ENCODE data around the gene HNF1B. TPM values are rescaled to one million over a fixed set of nuclear protein-coding genes. Genes with fewer than 3 reads are reported as not detected.

HNF1B gene
- total RNA-seq, 4 donors from 2014 or later, result 16.5 to 39.9 (median 32.2) TPM

DNA sequence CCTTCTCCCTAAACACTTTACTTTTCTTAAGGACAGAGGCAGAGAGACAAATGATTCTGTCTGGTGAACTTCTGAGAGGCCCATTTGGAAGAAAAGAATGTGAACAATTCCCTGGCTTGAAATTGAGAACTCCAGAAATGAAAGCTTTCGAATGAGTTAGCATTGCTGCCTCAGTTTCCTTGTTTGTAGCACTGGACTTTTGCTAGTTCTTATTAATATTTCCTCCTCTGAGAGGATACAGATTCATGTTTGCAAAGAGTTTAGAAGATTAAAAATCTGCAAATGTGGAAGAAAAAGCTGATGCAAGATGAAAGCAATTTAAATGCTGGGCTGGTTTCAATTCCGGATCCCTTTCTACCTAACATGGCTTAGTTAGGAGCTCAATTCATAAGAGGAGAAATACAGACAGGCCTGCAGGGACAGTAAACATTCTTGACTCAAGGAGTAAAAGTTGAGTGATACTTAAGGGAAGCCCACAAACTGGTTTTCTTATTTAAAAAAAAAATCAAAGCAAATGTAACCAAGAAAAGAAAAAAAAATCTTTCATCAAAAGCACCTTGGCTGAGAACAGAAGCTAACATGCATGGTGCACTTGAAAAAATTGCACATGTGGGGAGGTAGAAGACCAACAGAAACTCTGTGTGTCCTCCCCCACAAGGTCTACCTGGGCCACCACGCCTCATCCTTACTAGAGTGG is 27.1 kb downstream of the HNF1B start:
- TF ChIP-seq, protein P1, sequence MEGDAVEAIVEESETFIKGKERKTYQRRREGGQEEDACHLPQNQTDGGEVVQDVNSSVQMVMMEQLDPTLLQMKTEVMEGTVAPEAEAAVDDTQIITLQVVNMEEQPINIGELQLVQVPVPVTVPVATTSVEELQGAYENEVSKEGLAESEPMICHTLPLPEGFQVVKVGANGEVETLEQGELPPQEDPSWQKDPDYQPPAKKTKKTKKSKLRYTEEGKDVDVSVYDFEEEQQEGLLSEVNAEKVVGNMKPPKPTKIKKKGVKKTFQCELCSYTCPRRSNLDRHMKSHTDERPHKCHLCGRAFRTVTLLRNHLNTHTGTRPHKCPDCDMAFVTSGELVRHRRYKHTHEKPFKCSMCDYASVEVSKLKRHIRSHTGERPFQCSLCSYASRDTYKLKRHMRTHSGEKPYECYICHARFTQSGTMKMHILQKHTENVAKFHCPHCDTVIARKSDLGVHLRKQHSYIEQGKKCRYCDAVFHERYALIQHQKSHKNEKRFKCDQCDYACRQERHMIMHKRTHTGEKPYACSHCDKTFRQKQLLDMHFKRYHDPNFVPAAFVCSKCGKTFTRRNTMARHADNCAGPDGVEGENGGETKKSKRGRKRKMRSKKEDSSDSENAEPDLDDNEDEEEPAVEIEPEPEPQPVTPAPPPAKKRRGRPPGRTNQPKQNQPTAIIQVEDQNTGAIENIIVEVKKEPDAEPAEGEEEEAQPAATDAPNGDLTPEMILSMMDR (IDR thresholded peaks at IDR 0.05), result no peak
- TF ChIP-seq POLR2A (IDR thresholded peaks at IDR 0.05), result no peak
- H3K4me1 ChIP-seq, result peaks cover 0 to 40% (median 0%) of the 10 kb centered on the region in 4 donors
- no peaks in the 10 kb centered on the region for H3K9me3 ChIP-seq
- H3K27me3 ChIP-seq, result no peaks in the 10 kb centered on the region
- DNase-seq, result no peak
- H3K27ac ChIP-seq, result peak overlapping the region in 1 of 4 donors; percentile 36
- no peak overlapping the region for H3K4me3 ChIP-seq
- no peaks in the 10 kb centered on the region for H3K36me3 ChIP-seq

DNA sequence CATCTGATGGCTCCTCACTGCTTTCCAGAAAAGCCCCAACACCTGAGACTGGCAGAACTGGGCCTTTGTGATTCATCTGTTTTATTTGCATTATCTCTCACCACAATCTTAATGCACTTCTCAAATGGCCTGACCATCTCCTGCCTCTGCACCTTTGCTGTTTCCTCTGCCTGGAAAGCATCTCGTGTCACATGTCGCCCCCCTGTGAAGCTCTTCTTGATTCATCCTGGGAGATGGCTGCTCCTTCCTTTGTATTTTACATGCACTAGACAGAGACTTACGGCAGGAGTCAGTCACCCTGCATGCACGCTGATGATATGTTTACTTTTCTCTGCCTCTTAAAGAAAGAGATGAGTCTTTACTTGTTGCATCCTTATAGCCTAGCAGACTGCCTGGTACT is 30.0 kb downstream of the HNF1B start:
- H3K27ac ChIP-seq, result no peak overlapping the region
- H3K4me3 ChIP-seq, result no peak overlapping the region
- TF ChIP-seq POLR2A (IDR thresholded peaks at IDR 0.05), result no peak
- TF ChIP-seq, protein P1 (IDR thresholded peaks at IDR 0.05), result no peak
- peaks cover 0 to 34% (median 0%) of the 10 kb centered on the region in 4 donors for H3K4me1 ChIP-seq
- H3K27me3 ChIP-seq, result no peaks in the 10 kb centered on the region
- DNase-seq, result no peak
- no peaks in the 10 kb centered on the region for H3K9me3 ChIP-seq
- H3K36me3 ChIP-seq, result no peaks in the 10 kb centered on the region

DNA sequence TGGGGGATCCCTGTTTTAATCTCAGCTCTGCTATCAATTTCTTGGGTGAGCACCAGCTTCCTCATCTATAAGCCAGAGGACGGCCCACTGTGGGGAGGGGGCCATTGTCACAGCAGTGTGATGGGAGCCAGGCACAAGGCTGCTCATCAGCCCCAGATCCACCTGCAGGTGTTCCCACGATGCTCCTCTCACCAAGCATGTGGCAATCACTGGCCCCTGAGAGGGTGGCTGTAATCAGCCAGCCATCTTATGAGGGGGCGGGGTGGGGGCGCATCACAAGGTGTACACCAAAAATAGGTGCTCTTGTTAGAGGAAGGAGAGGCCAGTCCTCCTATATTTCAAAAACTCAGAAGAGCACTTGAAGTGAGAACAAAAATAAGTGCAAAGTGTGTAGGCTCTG is 31.2 kb downstream of the HNF1B start:
- no peak for TF ChIP-seq POLR2A (IDR thresholded peaks at IDR 0.05)
- TF ChIP-seq, protein P1 (IDR thresholded peaks at IDR 0.05), result no peak
- no peaks in the 10 kb centered on the region for H3K27me3 ChIP-seq

DNA sequence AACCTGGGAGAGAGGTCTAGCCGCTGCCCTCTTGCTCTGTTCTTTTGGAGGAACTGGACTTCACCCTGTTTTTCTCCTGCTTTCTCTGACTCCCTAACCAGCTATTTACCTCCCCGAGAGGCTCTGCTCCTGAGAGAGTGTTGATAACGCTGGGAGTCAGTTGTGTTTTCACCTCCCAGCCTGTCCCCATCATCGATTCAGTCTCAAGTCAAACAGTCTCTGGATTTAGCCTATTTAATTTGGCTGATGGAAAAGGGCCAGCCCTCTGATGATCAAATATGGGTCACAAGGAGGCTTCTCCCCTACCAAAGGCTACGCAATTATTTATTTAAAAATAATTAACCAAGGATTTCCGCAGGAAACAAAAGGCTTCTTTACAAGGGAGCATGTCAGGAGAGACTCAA is 31.8 kb downstream of the HNF1B start:
- no peak overlapping the region for H3K4me3 ChIP-seq
- peaks cover 0 to 46% (median 2%) of the 10 kb centered on the region in 4 donors for H3K4me1 ChIP-seq
- no peaks in the 10 kb centered on the region for H3K36me3 ChIP-seq
- H3K9me3 ChIP-seq, result no peaks in the 10 kb centered on the region
- TF ChIP-seq, protein P1 (IDR thresholded peaks at IDR 0.05), result no peak
- no peak for TF ChIP-seq POLR2A (IDR thresholded peaks at IDR 0.05)
- no peaks in the 10 kb centered on the region for H3K27me3 ChIP-seq
- no peak for DNase-seq
- H3K27ac ChIP-seq, result no peak overlapping the region

More for the DNA sequence above, 31.2 kb downstream of the HNF1B start:
- no peak overlapping the region for H3K4me3 ChIP-seq
- no peaks in the 10 kb centered on the region for H3K36me3 ChIP-seq
- no peak overlapping the region for H3K27ac ChIP-seq
- no peaks in the 10 kb centered on the region for H3K9me3 ChIP-seq
- H3K4me1 ChIP-seq, result peaks cover 0 to 43% (median under 1%) of the 10 kb centered on the region in 4 donors
- no peak for DNase-seq

DNA sequence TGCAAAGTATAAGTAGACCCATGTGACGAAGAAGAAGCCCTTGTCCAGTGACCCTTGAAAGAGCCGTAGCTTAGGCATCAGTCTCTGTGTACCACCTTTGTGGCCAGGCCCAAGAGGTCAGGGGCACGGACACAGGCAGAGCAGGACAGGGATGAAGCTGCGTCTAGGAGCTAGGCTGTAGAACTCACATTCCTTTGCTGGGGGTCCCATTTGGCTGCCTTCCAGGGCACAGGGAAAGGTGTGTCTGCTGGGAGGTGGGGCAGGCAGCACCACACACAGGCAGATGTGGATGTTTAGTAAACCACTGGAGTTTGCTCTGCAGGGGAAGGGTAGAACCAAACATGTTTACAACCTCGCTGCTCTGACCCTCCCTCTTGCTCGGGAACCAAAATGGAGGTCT is 33.7 kb downstream of the HNF1B start:
- no peak for TF ChIP-seq POLR2A (IDR thresholded peaks at IDR 0.05)
- TF ChIP-seq, protein P1 (IDR thresholded peaks at IDR 0.05), result no peak
- no peaks in the 10 kb centered on the region for H3K36me3 ChIP-seq
- no peak overlapping the region for H3K4me3 ChIP-seq
- H3K4me1 ChIP-seq, result peaks cover 0 to 50% (median 2%) of the 10 kb centered on the region in 4 donors
- no peak for DNase-seq
- peak overlapping the region in 3 of 4 donors; percentile 8 to 95 (median 87) for H3K27ac ChIP-seq
- H3K9me3 ChIP-seq, result no peaks in the 10 kb centered on the region
- H3K27me3 ChIP-seq, result no peaks in the 10 kb centered on the region
